HEK293 (cell line): ENCODE measurements around the gene CLASP1.

Experiments used
- CTCF ChIA-PET: fragments of 350-600 bp; formaldehyde crosslinking; extraction: SDS; loops from one replicate; lab custom pipeline; 2021; ENCODE audit warnings: antibody characterized with exemption; lab: Yijun Ruan, JAX
- POLR2A ChIA-PET: fragments of 300-600 bp; formaldehyde crosslinking; extraction: SDS; loops from one replicate; lab custom pipeline; 2020; ENCODE audit warnings: antibody characterized with exemption, inconsistent platforms; lab: Yijun Ruan, JAX
- H3K27ac ChIP-seq: fragments of 200-500 bp; sonication (Bioruptor generic); 2 replicates; pipeline ENCODE4 v1.5.1; 2014; ENCODE audit warnings: low read depth, low read length, control low read depth, inconsistent platforms; ENCODE audit errors: extremely low read depth
- H3K36me3 ChIP-seq, 2 experiments: fragments of 200-500 bp in 1 of 2; sonication (Bioruptor generic) in 1 of 2; 1 replicate in 1 of 2; 2 replicates in 1 of 2; pipeline ENCODE4 v1.5.1; 2014 to 2017; ENCODE audit warnings: inconsistent platforms in 2 of 2, low read length in 2 of 2; ENCODE audit not compliant: control insufficient read depth in 2 of 2, insufficient read depth in 1 of 2
- H3K4me1 ChIP-seq: fragments of 200-500 bp; sonication (Bioruptor generic); 2 replicates; pipeline ENCODE4 v1.5.1; 2014; ENCODE audit warnings: mild to moderate bottlenecking, low read length, inconsistent platforms; ENCODE audit not compliant: control insufficient read depth, insufficient read depth
- H3K4me3 ChIP-seq: 2 replicates; pipeline ENCODE4 v1.5.1; 2011; ENCODE audit warnings: low read depth, mild to moderate bottlenecking, control low read depth, low read length, moderate library complexity
- H3K9me3 ChIP-seq: fragments of 200-500 bp; sonication (Bioruptor generic); 2 replicates; pipeline ENCODE4 v1.5.1; 2014; ENCODE audit warnings: low read depth, low read length, inconsistent platforms; ENCODE audit not compliant: control insufficient read depth, insufficient read depth
- YY2 ChIP-seq: fragments of 450-650 bp; formaldehyde crosslinking; IDR thresholded peaks from 2 replicates; pipeline ENCODE4 v1.5.1; 2016; ENCODE audit warnings: missing biosample characterization, missing genetic modification characterization
- ZBTB44 ChIP-seq: fragments of 450-650 bp; IDR thresholded peaks from 2 replicates; pipeline ENCODE4 v1.5.1; 2018; ENCODE audit warnings: missing biosample characterization, mild to moderate bottlenecking, missing genetic modification characterization
- ZNF148 ChIP-seq: fragments of 450-650 bp; formaldehyde crosslinking; IDR thresholded peaks from 2 replicates; pipeline ENCODE4 v1.5.0; 2017; ENCODE audit warnings: missing biosample characterization, missing genetic modification characterization, borderline replicate concordance
- ZNF214 ChIP-seq: fragments of 450-650 bp; formaldehyde crosslinking; IDR thresholded peaks from 2 replicates; pipeline ENCODE4 v1.5.1; 2017; ENCODE audit warnings: missing biosample characterization, mild to moderate bottlenecking, missing genetic modification characterization, borderline replicate concordance
- ZNF221 ChIP-seq: fragments of 450-650 bp; formaldehyde crosslinking; IDR thresholded peaks from 2 replicates; pipeline ENCODE4 v1.5.1; 2017; ENCODE audit warnings: missing biosample characterization, missing genetic modification characterization, borderline replicate concordance
- ZNF26 ChIP-seq: fragments of 450-650 bp; formaldehyde crosslinking; IDR thresholded peaks from 2 replicates; pipeline ENCODE4 v1.5.1; 2016; ENCODE audit warnings: missing biosample characterization, missing genetic modification characterization
- ZNF280C ChIP-seq: fragments of 450-650 bp; formaldehyde crosslinking; IDR thresholded peaks from 2 replicates; pipeline ENCODE4 v1.5.1; 2016; ENCODE audit warnings: missing biosample characterization, missing genetic modification characterization
- ZNF514 ChIP-seq: fragments of 450-650 bp; formaldehyde crosslinking; IDR thresholded peaks from 2 replicates; pipeline ENCODE4 v1.5.1; 2016; ENCODE audit warnings: missing biosample characterization, missing genetic modification characterization
- ZNF624 ChIP-seq: fragments of 450-650 bp; formaldehyde crosslinking; IDR thresholded peaks from 2 replicates; pipeline ENCODE4 v1.5.1; 2017; ENCODE audit warnings: missing biosample characterization, missing genetic modification characterization
- ZNF629 ChIP-seq: fragments of 450-650 bp; formaldehyde crosslinking; IDR thresholded peaks from 2 replicates; pipeline ENCODE4 v1.5.1; 2017; ENCODE audit warnings: missing biosample characterization, missing genetic modification characterization
- ZNF677 ChIP-seq: fragments of 450-650 bp; IDR thresholded peaks from 2 replicates; pipeline ENCODE4 v1.5.0; 2018; ENCODE audit warnings: missing biosample characterization, mild to moderate bottlenecking, missing genetic modification characterization, moderate library complexity
- ZNF692 ChIP-seq: fragments of 450-650 bp; formaldehyde crosslinking; IDR thresholded peaks from 2 replicates; pipeline ENCODE4 v1.5.1; 2016; ENCODE audit warnings: missing biosample characterization, missing genetic modification characterization
- ZNF76 ChIP-seq: fragments of 450-650 bp; formaldehyde crosslinking; IDR thresholded peaks from 2 replicates; pipeline ENCODE4; 2016; ENCODE audit warnings: low read depth, missing biosample characterization, missing genetic modification characterization, borderline replicate concordance
- ZSCAN5A ChIP-seq: fragments of 450-650 bp; formaldehyde crosslinking; IDR thresholded peaks from 2 replicates; pipeline ENCODE4 v1.5.1; 2016; ENCODE audit warnings: missing biosample characterization, missing genetic modification characterization

CLASP1 gene

GRCh38 chr2:121613774-121614173, 35.5 kb downstream of the CLASP1 start:
- Histone ChIP-seq H3K36me3 (no peaks in the 10 kb centered on the region; a peak in 1 of 3 replicates), H3K4me3 (no peak overlapping the region), H3K27ac (no peak overlapping the region), H3K4me1 (0 out of 2 replicates have a peak, but pooled peaks cover 3% of the 10 kb centered on the region), H3K9me3 (no peaks in the 10 kb centered on the region)
- TF ChIP-seq ZNF677: peak; percentile 89
- no peak for TF ChIP-seq ZBTB44
- no peak for TF ChIP-seq ZNF280C (tag by site-specific recombination)
- TF ChIP-seq ZNF629 (tag by site-specific recombination): no peak
- ChIA-PET CTCF (interaction anchor here (0.7 to 2.8 kb wide), 2 partner anchors 17 to 211 kb away, joined by 8 read pairs; no protein-coding TSS in a partner anchor), POLR2A (no interaction called here)

GRCh38 chr2:121613152-121613551, 36.1 kb downstream of the CLASP1 start:
- Histone ChIP-seq H3K4me1 (0 out of 2 replicates have a peak, but pooled peaks cover 3% of the 10 kb centered on the region), H3K4me3 (no peak overlapping the region), H3K27ac (no peak overlapping the region), H3K36me3 (no peaks in the 10 kb centered on the region; a peak in 1 of 3 replicates), H3K9me3 (no peaks in the 10 kb centered on the region)
- CTCF ChIA-PET: no interaction called here
- TF ChIP-seq ZNF692 (tag by site-specific recombination) (no peak), ZSCAN5A (no peak), ZNF514 (tag by site-specific recombination) (no peak), YY2 (tag by site-specific recombination) (no peak), ZNF214 (no peak), ZNF624 (tag by site-specific recombination) (no peak), ZNF76 (no peak), ZNF148 (tag by site-specific recombination) (no peak), ZNF26 (no peak), ZNF221 (no peak)
- POLR2A ChIA-PET: no interaction called here
